NCI-H2196 treated with DMSO at 0.1 percent for 48 hours (cell line): ENCODE results near the gene ZNF609.

Experiments
- DNase-seq: peaks from one replicate; lab custom pipeline; 2025; ENCODE audit not compliant: unreplicated experiment; lab: John Stamatoyannopoulos, UW

Gene ZNF609, protein sequence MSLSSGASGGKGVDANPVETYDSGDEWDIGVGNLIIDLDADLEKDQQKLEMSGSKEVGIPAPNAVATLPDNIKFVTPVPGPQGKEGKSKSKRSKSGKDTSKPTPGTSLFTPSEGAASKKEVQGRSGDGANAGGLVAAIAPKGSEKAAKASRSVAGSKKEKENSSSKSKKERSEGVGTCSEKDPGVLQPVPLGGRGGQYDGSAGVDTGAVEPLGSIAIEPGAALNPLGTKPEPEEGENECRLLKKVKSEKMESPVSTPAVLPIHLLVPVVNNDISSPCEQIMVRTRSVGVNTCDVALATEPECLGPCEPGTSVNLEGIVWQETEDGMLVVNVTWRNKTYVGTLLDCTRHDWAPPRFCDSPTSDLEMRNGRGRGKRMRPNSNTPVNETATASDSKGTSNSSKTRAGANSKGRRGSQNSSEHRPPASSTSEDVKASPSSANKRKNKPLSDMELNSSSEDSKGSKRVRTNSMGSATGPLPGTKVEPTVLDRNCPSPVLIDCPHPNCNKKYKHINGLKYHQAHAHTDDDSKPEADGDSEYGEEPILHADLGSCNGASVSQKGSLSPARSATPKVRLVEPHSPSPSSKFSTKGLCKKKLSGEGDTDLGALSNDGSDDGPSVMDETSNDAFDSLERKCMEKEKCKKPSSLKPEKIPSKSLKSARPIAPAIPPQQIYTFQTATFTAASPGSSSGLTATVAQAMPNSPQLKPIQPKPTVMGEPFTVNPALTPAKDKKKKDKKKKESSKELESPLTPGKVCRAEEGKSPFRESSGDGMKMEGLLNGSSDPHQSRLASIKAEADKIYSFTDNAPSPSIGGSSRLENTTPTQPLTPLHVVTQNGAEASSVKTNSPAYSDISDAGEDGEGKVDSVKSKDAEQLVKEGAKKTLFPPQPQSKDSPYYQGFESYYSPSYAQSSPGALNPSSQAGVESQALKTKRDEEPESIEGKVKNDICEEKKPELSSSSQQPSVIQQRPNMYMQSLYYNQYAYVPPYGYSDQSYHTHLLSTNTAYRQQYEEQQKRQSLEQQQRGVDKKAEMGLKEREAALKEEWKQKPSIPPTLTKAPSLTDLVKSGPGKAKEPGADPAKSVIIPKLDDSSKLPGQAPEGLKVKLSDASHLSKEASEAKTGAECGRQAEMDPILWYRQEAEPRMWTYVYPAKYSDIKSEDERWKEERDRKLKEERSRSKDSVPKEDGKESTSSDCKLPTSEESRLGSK (N-terminal part only)

DNA sequence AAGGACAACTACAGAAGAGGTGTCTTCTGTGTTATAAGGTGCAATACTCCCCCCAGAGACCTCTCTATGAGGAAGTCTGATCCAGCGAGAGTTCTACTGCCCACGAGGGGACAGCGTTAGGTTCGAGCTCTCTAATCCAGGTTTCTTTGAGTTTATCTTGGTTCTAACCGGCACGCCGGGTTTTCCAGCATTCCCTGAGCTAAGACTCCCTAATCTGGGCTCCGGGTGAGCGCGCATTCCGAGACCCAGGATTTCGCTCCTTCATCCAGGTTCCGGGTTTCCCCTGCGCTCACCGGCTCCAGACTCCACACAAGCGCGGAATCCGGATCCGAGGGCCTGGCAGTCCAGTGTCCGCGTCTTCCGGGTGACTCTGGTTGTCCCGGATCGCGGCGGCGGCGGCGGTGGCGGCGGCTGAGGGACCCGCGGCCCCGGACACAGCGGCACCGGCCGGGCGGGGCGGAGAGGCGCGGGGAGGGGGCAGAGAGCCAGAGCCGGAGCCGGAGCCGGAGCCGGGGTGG lies at the start of gene ZNF609:
Gene ZNF609 (plus strand): TSS at position 373 of the 518 bp plus-strand sequence. CDS start 38,842 bp downstream, outside the sequence.
- DNase-seq = peak; percentile 56

DNA sequence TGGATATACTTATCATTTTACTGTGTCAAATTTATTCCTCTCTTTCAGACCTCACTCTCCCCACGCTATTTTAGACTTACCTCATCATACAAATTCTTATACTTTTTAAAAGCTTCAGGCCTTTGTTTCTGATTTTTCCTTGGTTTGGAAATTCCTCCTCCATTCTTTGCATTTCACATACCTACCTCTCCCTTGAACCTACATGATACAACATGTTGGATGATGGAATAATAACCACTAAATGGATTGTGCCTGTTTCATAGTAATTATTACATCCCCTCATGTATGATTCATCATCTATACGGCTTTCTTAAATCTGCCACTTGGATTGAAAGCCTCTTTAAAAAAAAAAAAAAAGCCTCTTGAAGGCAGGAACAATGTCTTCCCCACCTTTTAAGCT lies 48.2 kb upstream of the ZNF609 start:
- no peak for DNase-seq

DNA sequence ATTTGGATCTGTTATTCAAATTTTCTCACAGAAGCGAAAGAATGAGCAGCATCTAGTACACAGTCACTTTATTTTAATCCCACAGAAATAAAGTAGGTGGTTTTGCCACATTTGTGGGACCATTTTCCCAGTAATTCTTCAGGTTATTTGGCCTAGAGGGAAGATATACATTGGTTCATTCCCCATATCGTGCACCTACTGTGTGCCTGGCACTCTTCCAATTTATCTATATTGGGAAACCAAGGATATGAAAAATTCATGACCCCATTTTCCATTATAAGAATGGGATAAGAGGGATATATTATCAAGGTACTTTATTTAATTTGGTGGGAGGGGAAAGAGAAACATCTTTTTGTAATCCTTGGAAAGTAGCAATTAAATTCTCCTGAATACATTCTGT lies 37.7 kb upstream of the ZNF609 start:
- no peak for DNase-seq

DNA sequence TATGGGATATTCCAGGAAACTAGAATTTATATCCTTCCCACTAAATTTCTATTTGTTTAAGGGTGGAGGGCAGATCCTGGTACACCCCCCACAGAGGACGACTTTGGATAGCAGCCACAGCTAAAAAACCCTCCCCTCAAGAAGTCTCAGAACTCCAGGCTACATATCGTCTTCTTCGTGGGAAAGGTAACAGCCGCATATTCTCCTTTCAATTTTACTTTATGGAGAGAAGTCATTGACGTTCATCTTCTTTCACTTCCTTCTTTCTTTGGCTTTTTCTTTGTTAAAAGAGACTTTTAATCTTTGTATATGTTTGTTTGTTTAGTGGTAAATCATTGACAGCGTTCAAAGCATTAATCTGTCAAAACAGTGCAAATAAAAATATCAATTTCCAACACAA lies 36.4 kb upstream of the ZNF609 start:
- no peak for DNase-seq

DNA sequence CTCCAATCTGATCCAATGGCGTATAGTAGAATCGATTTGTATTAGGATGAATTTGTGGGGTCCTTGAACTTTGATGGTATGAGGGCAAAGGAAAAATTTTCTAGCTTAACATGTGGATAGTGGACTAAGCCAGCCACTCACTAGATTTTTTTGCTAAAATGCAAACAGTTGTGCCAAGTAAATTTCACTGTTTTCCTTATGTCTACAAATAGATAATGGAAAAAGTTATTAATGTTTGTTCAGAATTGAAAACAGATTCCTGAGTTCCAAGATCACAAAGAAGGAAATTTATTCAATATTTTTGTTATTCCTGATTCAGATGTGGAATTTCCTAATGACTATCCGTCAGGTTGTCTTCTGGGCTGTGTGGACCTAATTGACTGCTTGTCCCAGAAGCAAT lies 35.2 kb upstream of the ZNF609 start:
- no peak for DNase-seq

DNA sequence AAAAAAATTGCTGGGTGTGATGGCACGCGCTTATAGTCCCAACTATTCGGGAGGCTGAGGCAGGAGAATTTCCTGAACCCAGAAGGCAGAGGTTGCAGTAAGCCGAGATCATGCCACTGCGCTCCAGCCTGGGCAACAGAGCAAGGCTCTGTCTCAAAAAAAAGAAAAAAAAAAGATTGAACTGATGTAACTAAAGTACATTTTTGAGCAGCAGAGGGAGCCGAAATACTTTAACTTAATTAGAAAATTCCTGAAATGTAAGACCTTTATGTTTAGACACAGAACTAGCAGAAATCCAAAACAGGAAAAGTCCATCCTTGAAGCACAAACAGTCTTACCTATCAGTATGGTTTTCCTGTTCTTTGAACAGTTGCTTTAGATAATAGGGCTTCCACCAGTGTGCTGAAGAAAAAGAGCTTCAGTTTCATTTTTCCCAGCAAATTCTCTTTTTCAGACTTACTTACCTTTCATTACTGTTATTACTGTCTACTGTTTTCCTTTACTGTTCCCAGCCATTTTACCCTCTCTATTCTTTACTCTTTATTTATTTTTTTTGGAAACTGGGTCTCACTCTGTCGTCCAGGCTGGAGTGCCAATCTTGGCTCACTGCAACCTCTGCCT lies 33.4 kb upstream of the ZNF609 start:
- no peak for DNase-seq

DNA sequence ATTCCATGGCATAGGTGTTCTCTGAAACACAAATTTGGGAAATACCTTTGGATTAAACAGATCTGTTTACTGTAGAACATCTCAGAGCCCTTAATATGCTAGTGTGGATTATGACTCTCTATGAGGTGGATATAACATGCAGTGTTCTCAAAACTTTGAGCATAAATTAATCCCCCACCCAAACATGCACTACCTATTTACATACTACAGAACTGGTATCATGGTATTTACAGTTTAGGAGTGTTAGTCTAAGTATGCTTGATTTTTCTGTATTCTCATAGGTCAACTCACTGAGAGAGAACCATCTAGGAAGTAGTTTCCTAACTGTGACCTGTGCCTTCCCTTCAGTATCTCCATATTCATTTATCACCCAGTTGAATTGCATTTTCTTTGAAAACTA lies 30.9 kb upstream of the ZNF609 start:
- no peak for DNase-seq

DNA sequence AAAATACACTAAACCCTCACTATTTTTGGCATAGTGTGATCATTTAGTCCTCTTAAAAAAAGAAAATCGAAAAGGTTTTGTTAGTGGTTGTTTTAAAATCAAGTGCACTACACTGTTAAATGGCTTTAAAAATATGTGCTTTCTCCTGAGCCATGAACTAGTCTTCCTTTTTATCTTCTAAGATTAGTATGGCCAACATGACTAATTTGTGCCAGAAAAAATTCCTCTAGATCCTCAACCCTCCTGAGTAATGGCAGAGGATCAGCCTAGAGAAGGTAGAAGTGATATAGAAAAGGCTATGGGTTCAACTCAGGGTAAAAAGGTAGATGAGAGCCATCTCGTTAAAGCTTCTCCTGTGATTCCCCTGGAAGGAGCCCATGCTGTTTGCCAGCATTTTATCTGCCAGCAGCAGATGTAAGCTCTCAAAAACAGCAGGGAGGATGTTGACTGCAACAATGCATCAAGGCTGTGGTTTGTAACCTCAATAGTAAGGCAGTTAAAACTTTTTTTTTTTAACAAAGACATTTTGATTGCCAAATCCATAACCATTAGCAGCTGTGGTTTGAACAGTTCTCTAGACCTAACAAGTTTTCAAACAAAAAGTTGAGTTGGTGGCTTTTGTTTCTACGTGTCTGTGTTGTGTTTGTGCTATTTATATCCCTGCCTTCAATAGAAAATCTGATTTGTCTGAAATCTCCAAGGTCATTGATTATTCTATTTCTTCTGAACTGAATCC lies 30.2 kb upstream of the ZNF609 start:
- DNase-seq = no peak

DNA sequence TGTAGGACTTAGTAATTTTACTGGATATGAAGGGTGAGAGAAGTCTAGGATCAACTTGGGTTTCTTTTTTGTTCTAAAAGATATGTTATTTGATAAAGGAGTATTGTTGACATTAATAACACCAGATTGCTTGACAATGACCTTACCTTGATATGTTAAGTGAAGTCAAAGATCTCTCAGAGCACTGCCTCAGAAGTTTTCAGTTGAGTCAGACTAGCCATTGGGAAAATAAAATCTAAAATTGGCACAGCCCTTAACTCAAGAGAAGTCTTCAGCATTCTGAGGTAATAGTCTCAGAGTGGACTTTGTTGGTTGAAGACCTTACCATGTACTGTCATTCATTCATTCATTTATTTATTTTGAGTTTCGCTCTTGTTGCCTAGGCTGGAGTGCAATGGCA lies 22.4 kb upstream of the ZNF609 start:
- DNase-seq = no peak

DNA sequence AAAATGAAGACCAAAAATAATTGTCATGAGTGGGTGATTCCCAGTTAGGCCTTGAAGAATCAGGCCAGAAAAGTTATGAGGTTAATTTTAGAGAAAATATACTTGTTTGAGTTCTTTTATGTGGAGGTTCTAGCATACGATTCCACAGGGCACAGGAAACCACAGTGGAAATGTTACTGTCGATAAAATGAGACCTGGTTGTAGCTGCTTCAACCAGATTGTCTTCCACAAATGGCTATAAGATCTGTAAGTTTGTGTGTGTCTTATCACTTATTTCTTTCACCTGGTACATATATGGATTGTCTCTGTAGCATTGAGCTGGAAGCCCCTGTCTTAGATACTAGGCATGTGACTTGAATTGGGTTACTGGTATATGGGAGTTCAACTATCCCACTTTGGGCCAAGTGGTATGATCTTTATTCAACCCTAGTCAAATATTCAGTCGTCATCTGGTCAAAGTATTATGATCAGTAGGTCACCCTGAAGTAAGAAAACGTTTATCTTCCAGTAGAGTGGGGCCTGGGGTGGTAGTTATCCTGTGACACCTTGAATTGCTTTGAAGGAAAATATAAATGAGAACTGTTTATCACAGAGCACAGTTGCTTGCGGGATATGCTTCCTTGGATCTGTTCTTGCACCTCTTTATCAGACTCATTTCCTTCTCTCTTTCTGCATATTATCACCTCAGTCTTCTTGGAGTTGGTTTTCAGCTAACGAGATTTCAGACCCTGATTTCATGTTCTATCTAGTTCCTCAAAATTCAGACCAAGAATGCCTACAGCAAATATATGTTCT lies 21.5 kb upstream of the ZNF609 start:
- no peak for DNase-seq

DNA sequence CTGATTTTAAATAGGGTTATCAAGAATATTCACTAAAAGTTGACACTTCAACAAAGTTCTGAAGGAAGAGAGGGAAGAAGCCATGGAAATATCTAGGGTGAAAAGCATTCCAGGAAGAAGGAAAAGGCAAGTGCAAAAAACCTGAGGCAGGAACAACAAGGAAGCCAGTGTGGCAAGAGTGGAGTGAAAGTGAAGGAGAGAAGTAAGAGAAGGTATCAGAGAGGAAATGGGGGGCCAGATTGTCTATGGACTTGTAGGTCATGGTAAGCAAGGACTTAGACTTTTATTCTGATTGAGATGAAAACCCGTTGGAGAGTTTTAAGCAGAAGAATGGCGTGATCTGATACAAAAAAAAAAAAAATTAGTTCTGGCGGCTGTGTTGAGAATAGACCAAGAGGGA lies 18.5 kb upstream of the ZNF609 start:
- DNase-seq = no peak

DNA sequence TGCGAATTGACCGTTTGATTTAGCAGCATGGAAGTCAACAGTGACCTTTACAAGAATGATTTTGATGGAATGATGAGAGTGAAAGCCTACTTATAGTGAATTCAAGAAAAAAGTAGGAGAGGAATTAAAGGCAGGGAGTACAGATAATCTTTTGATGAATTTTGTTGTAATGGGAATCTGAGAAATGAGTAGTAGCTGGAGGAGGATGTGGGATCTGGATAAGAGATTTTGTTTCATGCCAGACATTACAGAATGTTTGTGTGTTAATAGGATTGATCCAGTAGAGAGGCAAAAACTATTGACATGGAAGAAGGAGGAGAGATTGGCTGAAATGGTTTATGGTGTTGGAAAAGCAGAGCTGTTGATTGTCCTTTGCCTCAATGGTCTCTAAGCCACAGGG lies 17.4 kb upstream of the ZNF609 start:
- DNase-seq = no peak

DNA sequence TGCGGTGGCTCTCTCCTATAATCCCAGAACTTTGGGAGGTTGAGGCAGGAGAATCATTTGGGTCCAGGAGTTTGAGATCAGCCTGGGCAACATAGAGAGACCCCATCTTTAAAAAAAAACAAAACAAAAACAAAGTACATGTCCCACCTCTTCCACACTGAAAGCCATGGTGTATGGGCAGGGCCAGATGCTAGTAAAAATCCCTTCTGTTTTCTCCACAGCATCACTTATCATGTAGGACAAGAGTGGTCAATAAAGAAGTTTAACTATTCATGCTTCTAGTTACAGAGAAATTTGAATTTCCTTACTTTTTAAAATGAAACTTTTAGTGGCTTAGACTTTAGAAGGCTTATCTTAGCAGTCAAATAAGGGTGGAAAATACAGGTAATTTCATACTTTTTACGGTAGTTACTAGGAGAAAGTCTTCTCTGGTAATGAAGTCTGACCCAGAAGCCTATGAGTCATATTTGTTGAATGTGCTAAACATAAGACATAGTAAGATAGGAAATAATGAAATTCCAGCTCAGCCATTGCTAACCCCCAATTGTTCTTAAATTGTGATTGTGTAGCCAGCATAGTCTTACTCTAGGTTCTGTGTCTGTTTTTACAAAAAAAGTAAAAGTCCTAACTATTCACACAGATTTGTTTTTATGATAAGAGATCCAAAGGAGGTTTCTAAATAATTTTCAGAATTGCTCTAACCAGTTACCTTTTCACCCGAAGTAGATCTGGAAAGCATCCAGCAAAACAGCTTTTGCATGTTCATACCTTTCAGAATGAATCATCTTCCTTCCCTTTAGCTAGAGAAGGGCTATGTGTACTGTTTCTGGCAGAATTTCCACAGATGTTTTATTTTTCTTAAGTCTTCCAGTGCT lies 16.4 kb upstream of the ZNF609 start:
- no peak for DNase-seq

DNA sequence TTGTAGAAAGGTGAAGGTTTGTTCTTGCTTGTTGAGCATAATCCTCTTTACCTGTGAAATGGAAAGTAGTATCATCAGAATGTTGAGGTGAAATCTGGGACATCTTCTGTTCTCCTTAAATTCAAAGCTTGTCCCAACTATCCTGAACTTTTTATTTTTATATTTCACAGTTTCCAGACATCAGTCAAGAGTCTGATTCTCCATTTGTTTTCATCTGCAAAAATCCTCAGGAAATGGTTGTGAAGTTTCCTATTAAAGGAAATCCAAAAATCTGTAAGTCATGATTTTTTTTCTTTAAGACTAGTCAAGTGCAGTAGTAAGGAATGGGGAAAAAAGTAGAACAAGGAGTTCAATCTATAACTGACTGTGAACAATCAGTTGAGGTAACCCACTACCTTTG lies 15.5 kb upstream of the ZNF609 start:
- no peak for DNase-seq

DNA sequence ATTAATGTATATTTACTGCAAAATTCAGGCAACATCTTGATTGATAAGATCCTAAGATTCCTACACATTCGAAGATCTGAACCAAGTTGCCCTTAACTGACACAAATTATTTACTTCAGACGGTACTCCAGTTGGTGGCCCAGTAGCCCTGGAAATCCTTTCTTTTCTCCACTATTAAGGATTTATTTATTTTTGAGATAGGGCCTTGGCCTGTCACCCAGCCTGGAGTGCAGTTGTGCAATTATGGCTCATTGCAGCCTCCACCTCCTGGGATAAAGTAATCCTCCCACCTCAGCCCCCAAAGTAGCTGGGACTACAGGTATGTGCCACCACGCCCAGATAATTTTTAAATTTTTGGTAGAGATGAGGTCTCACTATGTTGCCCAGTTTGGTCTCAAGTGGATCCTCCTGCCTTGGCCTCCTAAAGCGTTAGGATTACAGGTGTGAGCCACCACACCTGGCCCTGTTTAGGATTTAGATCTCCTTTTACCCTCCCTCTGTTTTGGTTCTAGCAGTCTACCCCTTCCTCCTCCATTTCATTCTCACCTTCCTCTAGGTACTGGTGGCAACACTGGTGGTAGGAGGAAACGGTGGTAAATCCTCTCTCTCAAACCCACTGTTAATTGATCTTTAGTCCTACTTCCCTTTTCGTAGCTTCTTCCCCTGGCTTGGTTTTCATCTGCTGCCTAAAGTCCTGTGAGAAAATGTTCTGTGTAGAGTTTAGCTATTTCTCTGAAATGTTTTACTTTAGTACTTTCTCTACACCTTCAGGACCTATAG lies 12.7 kb upstream of the ZNF609 start:
- DNase-seq = no peak

DNA sequence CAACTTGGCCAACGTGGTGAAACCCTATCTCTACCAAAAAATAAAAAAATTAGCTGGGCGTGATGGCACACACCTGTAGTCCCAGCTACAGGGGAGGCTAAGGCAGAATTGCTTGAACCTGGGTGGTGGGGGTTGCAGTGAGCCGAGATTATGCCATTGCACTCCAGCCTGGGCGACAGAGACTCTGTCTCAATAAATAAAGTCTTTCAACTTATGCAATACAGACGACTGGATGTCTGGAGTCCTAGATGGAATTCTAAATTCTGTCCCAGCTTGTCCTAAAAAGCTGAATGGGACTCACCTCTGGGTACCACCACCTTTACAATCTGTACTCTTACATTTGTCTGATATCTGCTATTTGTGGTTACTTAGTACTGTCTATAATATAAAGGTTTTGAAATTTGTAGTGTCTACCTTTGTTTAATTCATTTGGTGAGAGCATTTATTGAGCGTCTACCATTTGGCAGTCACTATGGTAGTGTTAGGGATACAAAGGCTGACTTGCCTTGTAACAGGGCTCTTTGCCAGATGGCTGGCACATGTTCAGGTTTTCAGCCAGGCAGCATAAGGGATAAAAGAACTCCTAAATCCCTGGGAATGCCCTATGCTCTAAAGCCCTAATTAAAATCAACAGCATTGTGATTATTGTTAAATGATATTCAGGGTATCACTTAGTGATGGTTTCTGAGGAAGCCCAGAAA lies 7.2 kb upstream of the ZNF609 start:
- DNase-seq = no peak

DNA sequence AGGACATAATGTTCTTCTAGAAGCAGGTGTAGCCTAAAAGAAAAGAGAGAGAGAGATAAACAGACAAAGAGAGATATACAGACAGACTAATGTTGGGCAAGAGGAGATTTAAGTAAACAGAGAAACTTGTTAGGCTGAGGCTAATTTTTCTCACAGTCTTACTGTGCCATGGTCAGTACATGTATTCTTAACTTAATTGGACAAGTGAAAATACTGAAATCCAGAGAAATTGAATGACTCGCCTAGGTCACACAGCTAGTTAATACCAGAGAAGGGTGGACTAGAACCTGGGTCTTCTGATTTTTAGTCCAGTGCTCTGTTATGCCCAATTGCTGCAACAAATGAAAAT lies 6.7 kb upstream of the ZNF609 start:
- no peak for DNase-seq
